ENCODE results near the gene NCAN. TPM values are rescaled to one million over a fixed set of nuclear protein-coding genes. Genes with fewer than 3 reads are reported as not detected.
A peak's percentile ranks its signal among the peaks of the same experiment; 100 is the strongest.

The NCAN gene
- total and polyA plus RNA-seq, 7 donors, result 0.03 TPM; not detected in 6

DNA sequence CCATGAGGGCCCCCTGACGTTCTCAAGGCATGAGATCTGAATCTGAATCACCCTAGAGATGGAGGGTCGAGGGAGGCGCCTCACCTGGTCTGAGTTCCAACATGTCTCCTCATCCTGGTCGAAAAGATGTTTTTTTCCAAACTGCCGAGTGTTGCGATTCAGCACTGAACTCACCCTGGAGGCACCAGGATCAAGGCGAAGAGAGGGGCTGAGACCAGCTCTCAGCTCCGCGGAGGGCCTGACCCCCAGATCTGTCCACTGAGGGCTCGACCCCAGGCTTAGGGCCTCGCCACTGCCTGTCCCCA is 9.1 kb upstream of the NCAN start:
- Histone ChIP-seq H3K9me3 (no peaks in the 10 kb centered on the region), H3K4me3 (peak overlapping the region; percentile 80), H3K36me3 (ENCODE audit: insufficient read depth in 1 of 2, low read depth in 1 of 2) (peaks cover 0 to 42% of the 10 kb centered on the region in 2 donors), H3K27ac (peak overlapping the region; percentile 83), H3K4me1 (peaks cover 11% of the 10 kb centered on the region), H3K27me3 (ENCODE audit: insufficient read depth in 3 of 3, low read length in 2 of 3) (peaks cover 0 to 3% (median 0%) of the 10 kb centered on the region in 3 donors)
- DNase-seq (no peak), ATAC-seq (peak in 1 of 4 donors; percentile 29)
- TF ChIP-seq, protein P1, sequence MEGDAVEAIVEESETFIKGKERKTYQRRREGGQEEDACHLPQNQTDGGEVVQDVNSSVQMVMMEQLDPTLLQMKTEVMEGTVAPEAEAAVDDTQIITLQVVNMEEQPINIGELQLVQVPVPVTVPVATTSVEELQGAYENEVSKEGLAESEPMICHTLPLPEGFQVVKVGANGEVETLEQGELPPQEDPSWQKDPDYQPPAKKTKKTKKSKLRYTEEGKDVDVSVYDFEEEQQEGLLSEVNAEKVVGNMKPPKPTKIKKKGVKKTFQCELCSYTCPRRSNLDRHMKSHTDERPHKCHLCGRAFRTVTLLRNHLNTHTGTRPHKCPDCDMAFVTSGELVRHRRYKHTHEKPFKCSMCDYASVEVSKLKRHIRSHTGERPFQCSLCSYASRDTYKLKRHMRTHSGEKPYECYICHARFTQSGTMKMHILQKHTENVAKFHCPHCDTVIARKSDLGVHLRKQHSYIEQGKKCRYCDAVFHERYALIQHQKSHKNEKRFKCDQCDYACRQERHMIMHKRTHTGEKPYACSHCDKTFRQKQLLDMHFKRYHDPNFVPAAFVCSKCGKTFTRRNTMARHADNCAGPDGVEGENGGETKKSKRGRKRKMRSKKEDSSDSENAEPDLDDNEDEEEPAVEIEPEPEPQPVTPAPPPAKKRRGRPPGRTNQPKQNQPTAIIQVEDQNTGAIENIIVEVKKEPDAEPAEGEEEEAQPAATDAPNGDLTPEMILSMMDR (IDR thresholded peaks at IDR 0.05), result no peak
- WGBS, 3 donors, result 14 to 21% (median 19%) methylated on average over 11 of the region's 11 CpGs
- intact Hi-C loops (cut with DNase I), result no loop called here

DNA sequence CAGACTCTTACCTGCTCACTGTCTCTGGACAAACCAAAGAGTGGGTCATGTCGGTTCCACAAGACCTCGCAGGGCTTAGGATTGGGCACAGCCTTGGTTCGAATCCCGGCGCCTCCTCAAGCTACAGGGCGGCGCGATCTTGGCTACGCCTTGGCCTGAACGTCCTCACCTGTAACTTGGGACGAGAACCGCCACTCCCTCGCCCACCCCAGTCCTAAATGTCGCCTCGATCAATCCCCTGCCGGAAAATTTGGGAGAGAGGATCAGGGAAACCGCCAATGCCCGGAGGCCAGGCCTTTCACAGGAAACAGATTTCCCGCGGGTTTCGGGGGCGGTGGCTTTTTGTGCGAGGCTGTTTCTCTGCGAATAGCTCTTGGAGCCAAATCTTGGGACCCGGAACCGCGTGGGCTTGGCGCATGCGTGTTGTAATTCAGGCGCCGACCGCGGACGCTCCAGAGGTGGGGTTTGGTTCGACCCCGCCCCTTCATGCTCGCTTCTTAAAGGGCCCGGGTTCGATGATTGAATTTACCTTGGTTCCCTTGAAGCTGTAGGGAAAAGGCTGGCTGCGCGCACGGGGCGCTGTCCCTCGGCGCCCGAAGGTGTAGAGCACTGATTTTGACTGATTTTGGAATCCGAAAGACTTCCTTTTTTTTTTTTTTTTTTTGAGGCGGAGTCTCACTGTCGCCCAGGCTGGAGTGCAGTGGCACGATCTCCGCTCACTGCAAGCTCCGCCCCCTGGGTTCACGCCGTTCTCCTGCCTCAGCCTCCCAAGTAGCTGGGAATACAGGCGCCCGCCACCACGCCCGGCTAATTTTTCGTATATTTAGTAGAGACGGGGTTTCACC is 8.5 kb upstream of the NCAN start, which contains the start of gene NR2C2AP:
NR2C2AP (minus strand) TSS at position 403 of the 845 bp plus-strand sequence; CDS start at position 49, 354 bp downstream.
- WGBS, 3 donors, result 6 to 7% (median 7%) methylated on average over 54 to 60 of the region's 60 CpGs
- H3K36me3 ChIP-seq (ENCODE audit: insufficient read depth in 1 of 2, low read depth in 1 of 2), result peaks cover 0 to 37% of the 10 kb centered on the region in 2 donors
- H3K4me1 ChIP-seq, result peaks cover 11% of the 10 kb centered on the region
- ATAC-seq (peak; percentile 92 to 97 (median 92)), DNase-seq (peak; percentile 93 to 96)
- no peaks in the 10 kb centered on the region for H3K9me3 ChIP-seq
- peak within 1 kb of the TSS; percentile 80 for H3K4me3 ChIP-seq
- intact Hi-C loops (cut with DNase I), result no loop called here
- H3K27ac ChIP-seq, result peak within 1 kb of the TSS; percentile 83
- TF ChIP-seq, protein P1 (IDR thresholded peaks at IDR 0.05), result no peak
- H3K27me3 ChIP-seq (ENCODE audit: insufficient read depth in 3 of 3, low read length in 2 of 3), result peaks cover 0 to 3% (median 0%) of the 10 kb centered on the region in 3 donors

DNA sequence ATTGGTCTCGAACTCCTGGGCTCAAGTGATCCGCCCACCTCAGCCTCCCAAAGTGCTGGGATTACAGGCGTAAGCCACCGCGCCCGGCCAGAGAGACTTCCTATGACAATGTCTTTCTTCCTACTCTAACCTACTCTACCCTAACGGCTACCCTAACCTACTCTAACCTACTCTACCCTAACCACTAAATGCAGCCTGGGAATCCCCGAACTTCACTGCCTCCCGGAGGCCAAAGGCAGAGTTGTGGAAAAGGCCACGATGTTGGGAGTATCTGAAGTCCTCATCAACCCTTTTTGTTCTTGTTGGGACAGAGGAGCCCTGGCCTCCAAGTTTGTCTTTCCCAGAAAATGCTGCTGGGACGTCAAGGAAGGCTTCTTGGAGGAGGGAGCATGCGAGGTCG is 7.6 kb upstream of the NCAN start:
- H3K9me3 ChIP-seq, result no peaks in the 10 kb centered on the region
- H3K36me3 ChIP-seq (ENCODE audit: insufficient read depth in 1 of 2, low read depth in 1 of 2), result peaks cover 0 to 27% of the 10 kb centered on the region in 2 donors
- WGBS, 3 donors, result 71 to 77% (median 73%) methylated on average over 13 of the region's 13 CpGs
- H3K4me1 ChIP-seq, result peaks cover 11% of the 10 kb centered on the region
- H3K27me3 ChIP-seq (ENCODE audit: insufficient read depth in 3 of 3, low read length in 2 of 3), result peaks cover 0 to 3% (median 0%) of the 10 kb centered on the region in 3 donors
- ATAC-seq (no peak), DNase-seq (no peak)
- no peak overlapping the region for H3K27ac ChIP-seq
- TF ChIP-seq, protein P1 (IDR thresholded peaks at IDR 0.05), result no peak
- no peak overlapping the region for H3K4me3 ChIP-seq
- intact Hi-C loops (cut with DNase I), result no loop called here

DNA sequence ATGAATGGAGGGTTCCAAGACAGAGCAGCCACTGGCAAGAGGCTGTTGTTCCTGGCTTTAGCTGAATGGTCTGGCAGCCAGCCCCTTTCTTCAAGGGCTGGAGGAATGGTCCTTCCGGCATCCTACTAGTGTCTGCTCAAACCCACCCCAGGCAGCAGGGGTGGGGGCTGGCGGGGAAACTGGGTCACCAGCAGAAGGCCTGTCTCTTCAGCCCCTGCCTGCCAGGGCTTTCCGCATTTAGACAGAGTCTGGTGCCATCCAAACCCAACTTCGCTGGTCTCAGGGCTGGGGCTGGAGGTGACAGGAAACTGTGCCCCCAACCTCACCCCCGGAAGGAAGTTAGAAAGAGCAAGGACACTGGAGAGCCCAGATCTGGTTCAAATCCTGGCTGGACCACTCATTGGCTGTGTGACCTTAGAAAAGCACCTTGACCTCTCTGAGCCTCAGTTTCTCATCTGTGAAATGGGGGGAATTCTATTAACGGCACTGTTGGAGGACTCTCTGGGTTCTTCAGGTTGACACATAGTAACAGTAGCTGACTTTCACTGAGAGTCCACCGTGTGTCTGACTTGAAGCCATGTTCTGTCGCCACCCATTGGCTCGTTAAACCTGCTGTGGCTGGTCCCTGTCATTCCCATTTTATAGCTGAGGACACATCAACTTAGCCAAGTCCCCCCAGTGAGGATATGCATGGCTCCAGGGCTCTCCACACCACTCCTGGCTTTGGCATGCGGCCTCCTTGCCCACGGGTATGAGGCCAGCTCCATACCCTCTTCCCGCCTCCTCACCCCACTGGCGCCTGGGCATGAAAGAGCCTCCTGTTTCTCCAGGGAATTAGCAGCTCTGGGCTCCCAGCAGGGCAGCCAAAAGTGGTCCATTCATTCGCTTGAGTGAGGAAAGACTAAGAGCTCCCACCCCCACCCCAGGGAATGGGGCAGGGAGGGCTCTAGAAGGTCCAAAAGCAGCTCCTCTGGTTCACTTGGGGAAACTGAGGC is 6.0 kb upstream of the NCAN start:
- Histone ChIP-seq H3K4me1 (peaks cover 11% of the 10 kb centered on the region), H3K27ac (no peak overlapping the region), H3K27me3 (ENCODE audit: insufficient read depth in 3 of 3, low read length in 2 of 3) (peaks cover 0 to 11% (median 3%) of the 10 kb centered on the region in 3 donors), H3K36me3 (ENCODE audit: insufficient read depth in 1 of 2, low read depth in 1 of 2) (peaks cover 0 to 16% of the 10 kb centered on the region in 2 donors), H3K4me3 (no peak overlapping the region), H3K9me3 (no peaks in the 10 kb centered on the region)
- intact Hi-C loops (cut with DNase I), result no loop called here
- ATAC-seq (no peak), DNase-seq (no peak)
- TF ChIP-seq, protein P1 (IDR thresholded peaks at IDR 0.05), result no peak
- WGBS, 3 donors, result 44 to 48% (median 46%) methylated on average over 13 to 14 of the region's 14 CpGs
